Mucosa of descending colon (tissue), 3 donors: ENCODE data around the gene LRRD1. TPM values are rescaled to one million over a fixed set of nuclear protein-coding genes. Genes with fewer than 3 reads are reported as not detected.
"Not testable (repeated sequence)": the region's sequence is repeated elsewhere in the genome, so short reads cannot be mapped to it uniquely, and the experiment has no call there.

Experiments
- ATAC-seq: fragments of 200-7000 bp; cut with Tn5 transposase; one replicate; pipeline ENCODE4 v1.9.1; 2020; ENCODE audit warnings: mild to moderate bottlenecking, moderate library complexity
- DNase-seq, 3 donors: peaks; one replicate each; pipeline ENCODE4 v3.0.0-alpha.2; 2020
- H3K36me3 ChIP-seq: fragments of 200-600 bp; one replicate; pipeline ENCODE4 v1.8.0; 2021; ENCODE audit warnings: low read depth, mild to moderate bottlenecking
- H3K4me1 ChIP-seq: fragments of 200-600 bp; one replicate; pipeline ENCODE4 v1.8.0; 2021; ENCODE audit warnings: low read depth, mild to moderate bottlenecking
- H3K4me3 ChIP-seq: fragments of 200-600 bp; one replicate; pipeline ENCODE4 v1.8.0; 2021; ENCODE audit warnings: mild to moderate bottlenecking
- H3K9me3 ChIP-seq: fragments of 200-600 bp; one replicate; pipeline ENCODE4 v1.8.0; 2021; ENCODE audit warnings: mild to moderate bottlenecking
- intact Hi-C, 2 donors: fragments of 100-400 bp; cut with DNase I in 1 of 2; cut with micrococcal nuclease in 1 of 2; formaldehyde crosslinking; loops; one replicate each; pipeline versions ENCODE4 v1.11.0 to v1.11.1; 2022; cut with DNase I, micrococcal nuclease
- total RNA-seq, 3 donors: library from RNA; stranded (reverse); fragmentation: NEBNext Ultra II Directional in 2 of 3; extraction: Animal tissue kit (Norgen Biotek cat#: 25700) in 2 of 3; gene quantifications; one replicate each; pipeline versions ENCODE4 v1.2.1 to v1.2.4, GENCODE V29; 2021 to 2023
- TF ChIP-seq, protein P1 (sequence below): fragments of 200-600 bp; IDR thresholded peaks from one replicate; pipeline ENCODE4 v1.8.0; 2022; ENCODE audit warnings: antibody characterized with exemption, mild to moderate bottlenecking
- donor health status: DM: no; HTN: no; CAD: no; lungs with moderate emphysema.
- donor health status: DM: no; HTN: no; CAD: no.
- donor health status: DM: no; HTN: yes; CAD: no.

LRRD1 gene
- total RNA-seq, 3 donors from 2014 or later = 0.09 TPM; not detected in 2

DNA sequence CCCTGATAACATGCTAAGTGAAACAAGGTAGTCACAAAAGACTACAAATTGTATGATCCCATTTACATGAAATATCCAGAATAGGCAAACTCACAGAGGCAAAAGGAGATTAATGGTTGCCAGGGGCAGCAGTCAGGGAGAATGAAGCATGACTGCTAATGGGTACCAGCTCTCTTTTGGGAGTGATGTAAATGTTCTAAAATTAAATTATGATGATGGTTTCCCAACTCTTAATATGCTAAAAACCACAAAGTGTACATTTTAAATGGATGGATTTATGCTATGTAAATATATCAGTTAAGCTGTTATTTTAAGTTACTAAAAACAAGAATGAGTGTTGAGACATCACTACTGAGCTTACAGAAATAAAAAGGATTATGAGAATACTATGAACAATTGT lies 57.3 kb downstream of the LRRD1 start:
- H3K9me3 ChIP-seq = no peaks in the 10 kb centered on the region
- H3K4me1 ChIP-seq = no peaks in the 10 kb centered on the region
- DNase-seq = no peak
- no peak for ATAC-seq
- H3K36me3 ChIP-seq = no peaks in the 10 kb centered on the region
- H3K4me3 ChIP-seq = no peak overlapping the region
- TF ChIP-seq, protein P1, sequence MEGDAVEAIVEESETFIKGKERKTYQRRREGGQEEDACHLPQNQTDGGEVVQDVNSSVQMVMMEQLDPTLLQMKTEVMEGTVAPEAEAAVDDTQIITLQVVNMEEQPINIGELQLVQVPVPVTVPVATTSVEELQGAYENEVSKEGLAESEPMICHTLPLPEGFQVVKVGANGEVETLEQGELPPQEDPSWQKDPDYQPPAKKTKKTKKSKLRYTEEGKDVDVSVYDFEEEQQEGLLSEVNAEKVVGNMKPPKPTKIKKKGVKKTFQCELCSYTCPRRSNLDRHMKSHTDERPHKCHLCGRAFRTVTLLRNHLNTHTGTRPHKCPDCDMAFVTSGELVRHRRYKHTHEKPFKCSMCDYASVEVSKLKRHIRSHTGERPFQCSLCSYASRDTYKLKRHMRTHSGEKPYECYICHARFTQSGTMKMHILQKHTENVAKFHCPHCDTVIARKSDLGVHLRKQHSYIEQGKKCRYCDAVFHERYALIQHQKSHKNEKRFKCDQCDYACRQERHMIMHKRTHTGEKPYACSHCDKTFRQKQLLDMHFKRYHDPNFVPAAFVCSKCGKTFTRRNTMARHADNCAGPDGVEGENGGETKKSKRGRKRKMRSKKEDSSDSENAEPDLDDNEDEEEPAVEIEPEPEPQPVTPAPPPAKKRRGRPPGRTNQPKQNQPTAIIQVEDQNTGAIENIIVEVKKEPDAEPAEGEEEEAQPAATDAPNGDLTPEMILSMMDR = no peak
- intact Hi-C loops = no loop called here

DNA sequence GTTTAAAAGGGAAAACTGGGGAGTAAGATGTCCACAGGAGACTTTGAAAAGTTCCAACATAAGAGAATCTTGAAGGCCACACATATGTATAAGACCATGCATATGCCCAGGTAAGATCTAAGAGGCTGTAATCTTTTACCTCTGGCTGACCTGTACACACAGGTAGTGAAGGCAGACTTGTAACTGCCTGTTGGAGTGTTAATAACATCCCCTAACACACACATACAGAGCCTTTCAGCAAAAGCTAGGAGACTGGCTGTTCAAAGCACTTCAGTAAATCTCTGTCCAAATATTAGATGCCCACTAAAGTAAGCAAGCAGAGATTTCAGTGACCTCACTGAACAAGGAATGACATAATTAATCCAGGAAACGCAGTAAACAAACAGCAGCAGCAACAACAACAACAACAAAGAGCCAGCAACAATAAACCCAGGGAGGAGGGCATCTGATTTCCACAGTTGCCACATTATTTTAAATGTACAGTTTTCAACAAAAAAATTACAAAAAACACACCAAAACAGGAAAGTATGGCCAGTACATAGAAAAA lies 59.7 kb downstream of the LRRD1 start:
- H3K4me3 ChIP-seq = no peak overlapping the region
- DNase-seq = no peak
- intact Hi-C loops = no loop called here
- no peaks in the 10 kb centered on the region for H3K9me3 ChIP-seq
- no peaks in the 10 kb centered on the region for H3K4me1 ChIP-seq
- ATAC-seq = no peak
- TF ChIP-seq, protein P1 = no peak
- no peaks in the 10 kb centered on the region for H3K36me3 ChIP-seq

DNA sequence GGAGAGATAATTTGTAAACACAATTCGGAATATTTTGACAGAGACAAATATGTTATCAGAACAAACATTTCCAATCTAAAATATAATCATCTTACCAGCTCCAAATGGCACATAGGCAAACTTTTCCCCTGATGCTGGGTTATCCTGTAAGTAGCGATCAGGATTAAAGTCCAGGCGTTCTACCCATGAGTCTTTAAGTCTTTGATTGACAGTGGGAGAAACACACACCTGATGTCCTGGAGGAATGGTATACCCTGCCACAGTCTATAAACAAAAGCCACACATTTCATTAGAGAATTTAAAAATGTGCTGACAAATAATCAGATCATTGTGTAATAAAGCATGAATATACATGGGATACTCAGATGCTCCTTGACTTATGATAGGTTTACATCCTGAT lies 62.0 kb downstream of the LRRD1 start:
- TF ChIP-seq, protein P1 = no peak
- intact Hi-C loops = no loop called here
- Histone ChIP-seq H3K9me3 (no peaks in the 10 kb centered on the region), H3K36me3 (no peaks in the 10 kb centered on the region), H3K4me3 (no peak overlapping the region), H3K4me1 (no peaks in the 10 kb centered on the region)
- no peak for DNase-seq
- no peak for ATAC-seq

DNA sequence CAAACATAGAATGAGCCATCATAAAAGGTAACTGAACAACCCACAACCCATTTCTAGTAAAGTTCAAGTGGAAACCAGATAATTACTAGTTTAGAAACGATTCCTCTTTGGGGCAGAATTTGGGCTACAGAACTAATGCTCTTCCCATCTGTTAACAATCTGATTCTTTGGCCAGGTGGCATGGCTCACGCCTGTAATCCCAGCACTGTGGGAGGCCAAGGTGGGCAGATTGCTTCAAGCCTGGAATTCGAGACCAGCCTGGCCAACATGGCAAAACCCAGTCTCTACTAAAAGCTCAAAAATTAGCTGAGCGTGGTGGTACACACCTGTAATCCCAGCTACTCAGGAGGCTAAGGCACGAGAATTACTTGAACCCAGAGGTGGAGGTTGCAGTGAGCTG lies 63.1 kb downstream of the LRRD1 start:
- TF ChIP-seq, protein P1 = no peak
- ATAC-seq (no peak), DNase-seq (no peak)
- H3K4me3 ChIP-seq = no peak overlapping the region
- no peaks in the 10 kb centered on the region for H3K36me3 ChIP-seq
- no peaks in the 10 kb centered on the region for H3K4me1 ChIP-seq
- H3K9me3 ChIP-seq = no peaks in the 10 kb centered on the region
- intact Hi-C loops = no loop called here

DNA sequence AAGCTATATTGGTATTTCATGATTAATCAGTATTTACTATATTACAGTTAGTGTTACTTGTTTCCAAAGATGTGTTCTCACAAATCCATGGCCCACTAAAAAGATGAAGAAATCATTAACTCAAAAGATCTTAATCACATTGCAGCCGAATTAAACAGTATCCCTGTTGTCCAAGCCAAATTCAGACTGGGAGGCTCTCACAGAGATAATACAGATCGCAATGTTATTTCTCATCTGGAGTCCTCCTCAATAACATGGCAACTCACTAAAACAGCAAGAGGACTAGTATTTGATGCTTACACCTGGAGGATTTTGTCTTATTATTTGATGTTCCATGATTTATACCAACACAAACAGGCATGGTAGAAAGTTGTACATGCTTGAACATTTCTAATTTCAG lies 68.1 kb downstream of the LRRD1 start:
- no peaks in the 10 kb centered on the region for H3K36me3 ChIP-seq
- H3K9me3 ChIP-seq = no peaks in the 10 kb centered on the region
- H3K4me3 ChIP-seq = no peak overlapping the region
- TF ChIP-seq, protein P1 = no peak
- intact Hi-C loops = no loop called here
- no peak for ATAC-seq
- DNase-seq = no peak
- H3K4me1 ChIP-seq = no peaks in the 10 kb centered on the region

DNA sequence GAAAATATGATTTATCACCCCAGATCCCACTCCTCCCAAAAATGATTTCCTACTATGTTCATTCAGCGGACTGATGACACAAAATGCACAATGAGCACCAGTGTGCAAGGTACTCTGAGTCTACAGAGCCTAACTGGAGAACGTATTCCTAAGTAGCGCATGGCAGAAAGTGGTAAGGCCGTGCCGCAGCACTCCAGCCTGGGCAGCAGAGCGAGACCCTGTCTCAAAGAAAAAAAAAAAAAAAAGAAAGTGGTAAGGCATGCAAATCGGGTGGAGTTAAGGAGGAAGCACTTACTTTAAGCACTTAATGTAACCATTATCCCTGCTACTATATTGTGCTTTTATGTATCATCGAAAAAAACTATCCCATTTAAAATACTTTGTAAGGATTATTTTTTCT lies 70.1 kb downstream of the LRRD1 start:
- no peak overlapping the region for H3K4me3 ChIP-seq
- intact Hi-C loops = no loop called here
- TF ChIP-seq, protein P1 = no peak
- no peak for DNase-seq
- H3K9me3 ChIP-seq = no peaks in the 10 kb centered on the region
- no peaks in the 10 kb centered on the region for H3K36me3 ChIP-seq
- no peak for ATAC-seq
- no peaks in the 10 kb centered on the region for H3K4me1 ChIP-seq

DNA sequence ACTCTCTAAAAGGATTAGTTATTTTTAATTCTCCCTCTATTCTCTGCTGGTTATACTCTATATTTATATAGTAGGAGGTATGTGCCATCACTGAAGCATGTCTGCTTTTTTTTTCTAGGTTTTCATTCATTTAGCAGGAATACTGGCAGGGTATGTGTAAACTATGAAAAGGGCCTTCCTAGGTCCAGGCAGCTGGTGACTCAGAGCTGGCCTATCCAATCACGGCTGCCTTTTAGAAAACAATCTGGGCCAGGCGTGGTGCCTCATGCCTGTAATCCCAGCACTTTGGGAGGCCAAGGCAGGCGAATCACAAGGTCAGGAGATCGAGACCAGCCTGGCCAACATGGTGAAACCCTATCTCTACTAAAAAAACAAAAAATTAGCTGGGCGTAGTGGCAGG lies 76.1 kb downstream of the LRRD1 start:
- H3K9me3 ChIP-seq, intact Hi-C loops, H3K4me1 ChIP-seq, H3K4me3 ChIP-seq, DNase-seq, ATAC-seq, H3K36me3 ChIP-seq: not testable (repeated sequence)
